ENCODE results near the gene LAMA5. TPM values are rescaled to one million over a fixed set of nuclear protein-coding genes. Genes with fewer than 3 reads are reported as not detected.

The LAMA5 gene
- total and polyA plus RNA-seq, 2 of the 8 experiments (the other 6 are each of a cell fraction or from before 2014, with no cell fraction given): 34.4 to 225 TPM

- no peak for TF ChIP-seq EGR1 (IDR thresholded peaks at IDR 0.05; ENCODE audit: borderline replicate concordance, low read depth, low read length)
- TF ChIP-seq PHF8 (conservative IDR thresholded peaks at IDR 0.05; ENCODE audit: low read depth, low read length): no peak
- no peak for TF ChIP-seq TEAD4 (IDR thresholded peaks at IDR 0.05; ENCODE audit: low read depth, low read length)
- no peak for TF ChIP-seq TBP (IDR thresholded peaks at IDR 0.05; ENCODE audit: low read depth, low read length)
These were observed 48.4 kb downstream of the LAMA5 start (continued) for GRCh38 chr20:62318400-62319345.

Data from H1 (cell line).